Fibroblast of the aortic adventitia (primary cell): ENCODE data around the gene TMEM98. TPM values are rescaled to one million over a fixed set of nuclear protein-coding genes. Genes with fewer than 3 reads are reported as not detected.

Experiments
- DNase-seq: peaks from one replicate; pipeline ENCODE4 v3.0.0-alpha.2; 2010; ENCODE audit warnings: low read depth
- H3K4me3 ChIP-seq: 2 replicates; pipeline ENCODE4 v1.5.1; 2011; ENCODE audit warnings: low read depth, mild to moderate bottlenecking, control low read depth, low read length, moderate library complexity
- CTCF ChIP-seq: IDR thresholded peaks from 2 replicates; pipeline ENCODE4 v1.5.1; 2011; ENCODE audit warnings: mild to moderate bottlenecking, low read length, control low read depth, inconsistent platforms; ENCODE audit not compliant: insufficient read depth
- total RNA-seq: library from RNA; depleted of rRNA; stranded (reverse); fragments of >200 nt; gene quantifications from 2 replicates; pipeline ENCODE4 v1.2.3, GENCODE V29; 2012; ENCODE audit warnings: low replicate concordance

The TMEM98 gene
- total RNA-seq, 1 donor: 95.5 TPM

GRCh38 chr17:32907583-32907982 is 20.4 kb upstream of the TMEM98 start:
- no peak for TF ChIP-seq CTCF
- DNase-seq: no peak
- no peak overlapping the region for H3K4me3 ChIP-seq

DNA sequence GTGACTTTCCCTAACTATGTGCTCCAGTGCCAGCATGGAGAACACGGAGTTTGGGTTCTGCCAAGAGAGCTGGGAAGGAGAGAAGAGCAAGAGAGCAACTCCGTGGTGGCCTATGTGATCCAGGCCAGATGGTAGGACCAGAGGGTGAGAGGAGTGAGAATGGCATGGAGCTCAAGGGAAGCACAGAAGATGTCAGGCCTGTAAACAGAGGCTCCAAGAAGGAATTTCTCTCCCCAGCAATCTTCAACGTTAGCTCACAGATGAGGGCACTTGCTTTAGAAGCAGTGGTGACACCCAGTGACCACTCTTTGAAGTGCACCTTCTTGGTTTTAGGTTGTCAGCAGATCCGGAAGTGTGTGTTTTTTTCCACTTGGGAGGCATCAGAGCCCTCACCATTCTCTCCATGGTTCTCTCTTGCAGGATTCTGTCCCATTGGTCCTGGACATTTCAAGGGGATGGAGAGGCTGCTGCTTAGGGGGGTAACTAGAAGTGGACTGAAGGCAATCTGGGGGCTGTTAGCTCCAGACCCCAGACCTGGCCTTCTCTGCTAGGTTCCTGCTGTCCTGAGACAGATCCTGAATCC is 18.1 kb upstream of the TMEM98 start:
- H3K4me3 ChIP-seq: no peak overlapping the region
- peak; percentile 88 for TF ChIP-seq CTCF
- DNase-seq: peak; percentile 89

GRCh38 chr17:32910769-32911168 is 17.2 kb upstream of the TMEM98 start:
- no peak for TF ChIP-seq CTCF
- H3K4me3 ChIP-seq: no peak overlapping the region
- DNase-seq: no peak

DNA sequence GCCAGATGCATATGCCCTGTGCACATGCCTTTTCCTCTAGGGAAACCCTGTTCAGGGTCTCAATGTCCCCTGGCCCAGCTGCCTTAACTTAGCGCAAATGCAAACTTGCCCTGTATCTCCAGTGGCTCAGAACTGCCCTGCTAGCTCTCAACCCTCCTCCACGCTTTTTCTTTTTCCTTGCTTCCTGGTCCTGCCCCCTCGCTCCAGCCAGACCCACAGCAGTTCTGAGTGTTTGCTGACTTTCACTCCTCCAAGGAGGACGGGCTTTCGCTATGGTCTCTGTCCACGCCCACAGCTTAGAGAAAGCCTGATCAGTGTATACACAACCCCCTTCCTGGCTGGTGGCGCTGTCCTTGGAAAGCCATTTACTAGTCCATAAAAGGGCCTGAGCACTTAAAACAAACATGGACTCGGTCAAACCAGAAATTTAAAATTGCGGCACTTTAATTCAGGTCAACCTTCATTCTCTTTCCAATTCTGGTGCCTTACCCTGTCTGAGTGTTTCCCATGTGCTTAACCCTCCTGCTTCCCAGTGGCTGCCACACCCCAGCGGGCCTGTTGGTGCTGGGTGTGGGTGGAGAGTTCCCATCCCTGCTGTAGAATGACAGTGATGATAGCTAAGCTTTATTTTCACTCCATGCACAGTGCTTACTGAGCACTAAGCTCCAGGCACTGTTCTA is 15.6 kb upstream of the TMEM98 start:
- no peak for TF ChIP-seq CTCF
- DNase-seq: peak; percentile 64
- H3K4me3 ChIP-seq: no peak overlapping the region

DNA sequence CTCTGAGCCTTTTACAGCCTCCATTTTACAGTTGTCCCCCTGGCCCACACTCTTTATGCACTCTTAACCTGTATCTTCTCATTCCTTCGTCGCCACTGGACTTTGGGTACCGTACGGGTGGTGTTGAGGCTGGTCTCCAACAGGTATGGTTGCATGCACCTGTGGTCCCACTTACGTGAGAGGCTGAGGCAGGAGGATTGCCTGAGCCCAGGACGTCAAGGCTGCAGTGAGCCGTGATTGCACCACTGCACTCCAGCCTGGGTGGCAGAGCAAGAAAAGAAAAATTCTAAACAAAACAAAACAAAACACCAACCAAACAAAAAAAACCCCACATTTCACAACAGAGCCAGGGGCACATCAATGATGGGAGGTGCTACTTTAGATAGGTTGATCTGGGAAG is 14.4 kb upstream of the TMEM98 start:
- H3K4me3 ChIP-seq: no peak overlapping the region
- no peak for TF ChIP-seq CTCF
- DNase-seq: no peak

DNA sequence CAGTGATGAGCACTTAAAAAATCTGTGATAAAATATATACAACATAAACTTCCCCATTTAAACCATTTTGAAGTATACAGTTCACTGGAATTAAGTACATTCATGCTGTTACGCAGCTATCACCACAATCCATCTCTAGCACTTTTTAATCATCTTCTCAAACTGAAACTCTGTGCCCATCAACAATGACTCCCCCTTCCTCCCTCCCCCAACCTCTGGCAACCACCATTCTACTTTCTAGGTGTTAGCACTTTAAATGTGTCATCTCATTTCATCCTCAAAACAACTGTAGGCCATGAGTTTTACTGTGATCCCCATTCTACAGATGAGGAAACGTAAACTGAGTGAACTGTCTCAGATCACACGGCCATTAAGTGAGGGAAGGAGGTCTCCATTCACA is 13.8 kb upstream of the TMEM98 start:
- TF ChIP-seq CTCF: no peak
- no peak overlapping the region for H3K4me3 ChIP-seq
- DNase-seq: no peak
